PC-9 (cell line): ENCODE measurements around the gene NEURL1B. TPM values are rescaled to one million over a fixed set of nuclear protein-coding genes. Genes with fewer than 3 reads are reported as not detected.
A peak's percentile ranks its signal among the peaks of the same experiment; 100 is the strongest.

Experiments used
- BruUV-seq: library from RNA; stranded (reverse); fragments of 400-500 nt; replicated peaks from 2 replicates; lab custom pipeline; 2021; lab: Mats Ljungman, UMichigan
- CTCF ChIA-PET: fragments of 300-600 bp; sonication (Branson Sonifier 250); formaldehyde crosslinking; loops from one replicate; lab custom pipeline; 2022; ENCODE audit warnings: antibody characterized with exemption; lab: Charles Lee
- POLR2A ChIA-PET: fragments of 300-600 bp; sonication (Branson Sonifier 250); formaldehyde crosslinking; loops from one replicate; lab custom pipeline; 2022; ENCODE audit warnings: antibody characterized with exemption; ENCODE audit not compliant: unreplicated experiment; lab: Charles Lee
- DNase-seq, 2 experiments: peaks; one replicate each; pipeline versions ENCODE4 v3.0.0 to v3.0.0-alpha.2; 2015 to 2022; ENCODE audit warnings: mixed read lengths in 1 of 2
- H2AFZ ChIP-seq: fragments of 200-600 bp; sonication (generic); 2 replicates; pipeline ENCODE4 v1.8.1; 2017; ENCODE audit warnings: antibody characterized with exemption
- H3F3A ChIP-seq: fragments of 200-600 bp; sonication (generic); 2 replicates; pipeline ENCODE4 v1.8.1; 2017; ENCODE audit warnings: antibody characterized with exemption, mild to moderate bottlenecking, low read depth; ENCODE audit not compliant: insufficient read depth
- H3K27ac ChIP-seq: fragments of 200-600 bp; sonication (generic); 2 replicates; pipeline ENCODE4 v1.6.1; 2016; ENCODE audit warnings: mixed run types
- H3K27me3 ChIP-seq: fragments of 200-600 bp; sonication (generic); 2 replicates; pipeline ENCODE4 v1.6.1; 2016; ENCODE audit warnings: low read depth, mixed run types; ENCODE audit not compliant: insufficient read depth
- H3K36me3 ChIP-seq: fragments of 200-600 bp; sonication (generic); 2 replicates; pipeline ENCODE4 v1.6.1; 2016; ENCODE audit warnings: low read depth, mixed run types
- H3K4me1 ChIP-seq: fragments of 200-600 bp; sonication (generic); replicated peaks from 2 replicates; pipeline ENCODE4 v1.6.1; 2016; ENCODE audit warnings: mixed run types; ENCODE audit not compliant: insufficient read depth
- H3K4me2 ChIP-seq: fragments of 200-600 bp; sonication (generic); 2 replicates; pipeline ENCODE4 v1.6.1; 2017; ENCODE audit warnings: mixed run types
- H3K4me3 ChIP-seq: fragments of 200-600 bp; sonication (generic); 2 replicates; pipeline ENCODE4 v1.6.1; 2016; ENCODE audit warnings: mixed run types
- H3K79me2 ChIP-seq: fragments of 200-600 bp; sonication (generic); 2 replicates; pipeline ENCODE4 v1.6.1; 2017; ENCODE audit warnings: low read depth, mixed run types
- H3K9me2 ChIP-seq: fragments of 200-600 bp; sonication (generic); 2 replicates; pipeline ENCODE4 v1.8.1; 2017; ENCODE audit warnings: mild to moderate bottlenecking; ENCODE audit not compliant: insufficient read depth
- H3K9me3 ChIP-seq: fragments of 200-600 bp; sonication (generic); 2 replicates; pipeline ENCODE4 v1.8.1; 2016; ENCODE audit warnings: low read depth; ENCODE audit not compliant: insufficient read depth
- H4K20me1 ChIP-seq: fragments of 200-600 bp; sonication (generic); 2 replicates; pipeline ENCODE4 v1.8.1; 2017; ENCODE audit not compliant: insufficient read depth
- CTCF ChIP-seq: fragments of 200-600 bp; sonication (generic); conservative IDR thresholded peaks from 2 replicates; pipeline ENCODE4 v1.6.1; 2017; ENCODE audit warnings: mixed run types, antibody characterized with exemption, mild to moderate bottlenecking, moderate library complexity
- EZH2 ChIP-seq: fragments of 200-600 bp; sonication (generic); IDR thresholded peaks from 2 replicates; pipeline ENCODE4 v1.8.0; 2017; ENCODE audit warnings: antibody characterized with exemption, low read depth
- intact Hi-C: fragments of 100-400 bp; cut with micrococcal nuclease; formaldehyde crosslinking; loops from one replicate; pipeline ENCODE4 v1.10.0; 2022; ENCODE audit not compliant: unreplicated experiment
- microRNA-seq: library from miRNA; unstranded; fragments of <30 nt; microRNA quantifications from one replicate; pipeline ENCODE4 v1.2.0, GENCODE V29; 2021; ENCODE audit warnings: borderline number of aligned reads, borderline replicate concordance
- total RNA-seq: library from RNA; stranded (reverse); gene quantifications from 2 replicates; pipeline ENCODE4 v1.2.3, GENCODE V29; 2021

The NEURL1B gene
- total RNA-seq, 1 experiment from 2014 or later, result 14.3 TPM

GRCh38 chr5:172739375-172739774 lies 98.3 kb downstream of the NEURL1B start:
- TF ChIP-seq EZH2, result no peak
- no peak for TF ChIP-seq CTCF
- no peaks in the 10 kb centered on the region for H3K79me2 ChIP-seq
- H3K27ac ChIP-seq, result no peak overlapping the region
- peaks cover 21% of the 10 kb centered on the region for H3F3A ChIP-seq
- H3K27me3 ChIP-seq, result no peaks in the 10 kb centered on the region
- no peaks in the 10 kb centered on the region for H4K20me1 ChIP-seq
- H2AFZ ChIP-seq, result no peak overlapping the region
- no peaks in the 10 kb centered on the region for H3K9me2 ChIP-seq
- DNase-seq, result no peak
- intact Hi-C loops, result no loop called here
- no peaks in the 10 kb centered on the region for H3K9me3 ChIP-seq
- ChIA-PET CTCF (no interaction called here), POLR2A (no interaction called here)
- no peak overlapping the region for H3K4me3 ChIP-seq
- no peak overlapping the region for H3K4me2 ChIP-seq
- no peaks in the 10 kb centered on the region for H3K36me3 ChIP-seq
- H3K4me1 ChIP-seq, result peaks cover 27% of the 10 kb centered on the region
- BruUV-seq, result no TSS peak

- no peak for TF ChIP-seq EZH2
- no peak for TF ChIP-seq CTCF
- H3K4me3 ChIP-seq, result no peak overlapping the region
- ChIA-PET POLR2A (interaction anchor here (0.6 to 0.9 kb wide), 2 partner anchors 123 to 164 kb away, joined by 3 read pairs; no protein-coding TSS in a partner anchor), CTCF (no interaction called here)
- no peaks in the 10 kb centered on the region for H4K20me1 ChIP-seq
- H3K27me3 ChIP-seq, result no peaks in the 10 kb centered on the region
- peak overlapping the region; percentile 41 for H3K4me2 ChIP-seq
- H3K79me2 ChIP-seq, result no peaks in the 10 kb centered on the region
- H2AFZ ChIP-seq, result no peak overlapping the region
- no peaks in the 10 kb centered on the region for H3K9me2 ChIP-seq
- peak; percentile 82 to 88 for DNase-seq
- no peaks in the 10 kb centered on the region for H3K36me3 ChIP-seq
- peaks cover 19% of the 10 kb centered on the region for H3F3A ChIP-seq
- peaks cover 24% of the 10 kb centered on the region for H3K4me1 ChIP-seq
- no peak overlapping the region for H3K27ac ChIP-seq
- H3K9me3 ChIP-seq, result no peaks in the 10 kb centered on the region
- BruUV-seq, result no TSS peak
- intact Hi-C loops, result no loop called here
Measured at GRCh38 chr5:172740428-172741205, 99.6 kb downstream of the NEURL1B start.

Small RNA genes within 50 kb of the gene (microRNA-seq; reads per million reads assigned to microRNA genes)
- not detected for gene MIR5003

Other genes with a start within 250 kb of the NEURL1B start
- gene SH3PXD2B, start 186.7 kb upstream of the NEURL1B start, total RNA-seq, result 26.1 and 29.3 TPM in 2 replicates
- 10.3 and 18.4 TPM in 2 replicates for gene DUSP1, start 129.9 kb downstream of the NEURL1B start, total RNA-seq
- gene ERGIC1, start 193.0 kb downstream of the NEURL1B start, total RNA-seq, result 106 and 159 TPM in 2 replicates